Spleen (tissue), 7 donors: Measurements from ENCODE around the gene NR1I2.

ENCODE experiments used
- POLR2A ChIP-seq, 3 donors: fragments of 450-650 bp; IDR thresholded peaks; one replicate each; pipeline ENCODE4 v1.5.1; 2017; ENCODE audit warnings: antibody characterized with exemption in 3 of 3, mild to moderate bottlenecking in 1 of 3
- POLR2AphosphoS5 ChIP-seq, 3 donors: sonication (generic); formaldehyde crosslinking; IDR thresholded peaks; one replicate each; pipeline ENCODE4 v1.5.1; 2017; ENCODE audit warnings: antibody characterized with exemption in 3 of 3
- TF ChIP-seq, protein P1 (sequence below), 11 experiments: fragments of 200-600 bp in 7 of 11; fragments of 450-650 bp in 4 of 11; sonication (generic) in 4 of 11; IDR thresholded peaks in 8 of 11; conservative IDR thresholded peaks in 3 of 11; 1 replicate in 7 of 11; 2 replicates in 4 of 11; pipeline versions ENCODE4 v1.4.0 to v1.8.0; 2016 to 2021; ENCODE audit warnings: antibody characterized with exemption in 11 of 11, inconsistent platforms in 4 of 11, mild to moderate bottlenecking in 1 of 11
- donor health status: DM: no; HTN: no; CAD: no; lungs with moderate emphysema.
- donor health status: DM: no; HTN: no; CAD: no.
- donor health status: DM: no; HTN: no; CAD: no.

DNA sequence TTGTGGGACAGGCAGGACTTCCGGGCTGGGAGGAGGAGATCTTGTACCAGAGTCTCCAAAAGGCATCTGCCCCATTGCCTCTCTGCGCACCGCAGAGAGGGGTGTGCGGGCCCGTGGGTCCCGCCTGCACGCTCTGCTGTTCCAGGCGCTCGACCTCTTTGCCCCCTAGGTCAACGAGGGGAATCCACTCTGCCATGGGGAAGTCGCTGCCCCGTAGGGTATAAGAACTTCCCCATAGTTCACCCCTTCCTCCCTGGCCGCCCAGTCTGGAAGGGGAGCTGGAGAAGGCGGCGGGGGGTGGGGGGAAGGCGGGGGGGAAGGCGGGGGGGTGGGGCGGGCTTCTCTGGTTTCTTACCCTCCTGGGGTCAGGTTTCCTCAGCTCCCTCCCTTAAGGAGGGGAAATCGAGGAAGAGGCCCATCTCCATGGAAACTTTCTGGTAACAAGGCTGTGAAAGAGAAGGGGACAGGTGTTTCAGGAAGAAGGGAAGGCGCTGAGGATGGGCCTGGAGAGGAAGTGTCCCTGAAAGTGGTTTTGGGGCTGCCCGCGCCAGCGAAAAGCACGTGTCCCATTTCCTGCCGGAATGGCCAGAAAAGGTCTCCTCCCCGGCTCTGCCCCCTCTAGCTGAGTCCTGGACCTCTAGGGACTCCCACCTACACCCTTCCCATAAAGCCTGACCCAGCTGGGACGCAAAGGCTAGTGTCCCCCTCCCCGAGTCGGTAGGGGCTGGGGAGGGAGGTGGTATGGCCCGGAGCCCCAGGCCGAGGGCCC, 27.5 kb downstream of the NR1I2 start:
- TF ChIP-seq, protein P1, sequence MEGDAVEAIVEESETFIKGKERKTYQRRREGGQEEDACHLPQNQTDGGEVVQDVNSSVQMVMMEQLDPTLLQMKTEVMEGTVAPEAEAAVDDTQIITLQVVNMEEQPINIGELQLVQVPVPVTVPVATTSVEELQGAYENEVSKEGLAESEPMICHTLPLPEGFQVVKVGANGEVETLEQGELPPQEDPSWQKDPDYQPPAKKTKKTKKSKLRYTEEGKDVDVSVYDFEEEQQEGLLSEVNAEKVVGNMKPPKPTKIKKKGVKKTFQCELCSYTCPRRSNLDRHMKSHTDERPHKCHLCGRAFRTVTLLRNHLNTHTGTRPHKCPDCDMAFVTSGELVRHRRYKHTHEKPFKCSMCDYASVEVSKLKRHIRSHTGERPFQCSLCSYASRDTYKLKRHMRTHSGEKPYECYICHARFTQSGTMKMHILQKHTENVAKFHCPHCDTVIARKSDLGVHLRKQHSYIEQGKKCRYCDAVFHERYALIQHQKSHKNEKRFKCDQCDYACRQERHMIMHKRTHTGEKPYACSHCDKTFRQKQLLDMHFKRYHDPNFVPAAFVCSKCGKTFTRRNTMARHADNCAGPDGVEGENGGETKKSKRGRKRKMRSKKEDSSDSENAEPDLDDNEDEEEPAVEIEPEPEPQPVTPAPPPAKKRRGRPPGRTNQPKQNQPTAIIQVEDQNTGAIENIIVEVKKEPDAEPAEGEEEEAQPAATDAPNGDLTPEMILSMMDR (IDR thresholded peaks at IDR 0.05 in 8 of 11, conservative IDR thresholded peaks at IDR 0.05 in 3 of 11) = no peak
- TF ChIP-seq POLR2A (IDR thresholded peaks at IDR 0.05) (no peak), POLR2AphosphoS5 (IDR thresholded peaks at IDR 0.05) (no peak)
